B cell (primary cell): Measurements from ENCODE around the gene TBPL2.

Source experiments
- CTCF ChIP-seq: fragments of 200-600 bp; IDR thresholded peaks from one replicate; pipeline ENCODE4 v1.8.0; 2022; ENCODE audit warnings: antibody characterized with exemption, mild to moderate bottlenecking
- EZH2 ChIP-seq: IDR thresholded peaks from 2 replicates; pipeline ENCODE4 v1.6.1; 2012; ENCODE audit warnings: borderline replicate concordance, low read depth, mild to moderate bottlenecking, moderate library complexity, low read length; ENCODE audit not compliant: insufficient read depth, poor library complexity, severe bottlenecking

GRCh38 chr14:55374771-55375170 is 65.6 kb downstream of the TBPL2 start:
- TF ChIP-seq CTCF (no peak), EZH2 (no peak)
